Lower leg skin (tissue), 4 donors: ENCODE data around the gene MICALL2. TPM values are rescaled to one million over a fixed set of nuclear protein-coding genes. Genes with fewer than 3 reads are reported as not detected.

Experiments used
- DNase-seq, 2 donors: peaks; one replicate each; pipeline ENCODE4 v3.0.0-alpha.2; 2019; ENCODE audit warnings: low spot score in 2 of 2
- H3K4me3 ChIP-seq: fragments of 200-600 bp; sonication (generic); 2 replicates; pipeline ENCODE4 v1.5.1; 2017; ENCODE audit warnings: mild to moderate bottlenecking, low read depth; ENCODE audit not compliant: poor library complexity, severe bottlenecking
- POLR2A ChIP-seq, 2 donors: fragments of 450-650 bp; IDR thresholded peaks; one replicate each; pipeline ENCODE4 v1.6.1; 2016 to 2017; ENCODE audit warnings: antibody characterized with exemption in 2 of 2, mild to moderate bottlenecking in 1 of 2, moderate library complexity in 1 of 2
- WGBS, 2 donors: methylation state at CpG; one replicate each; pipeline ENCODE4 v1.1.5; 2018; 5-methylcytosine and 5-hydroxymethylcytosine counted together
- intact Hi-C: fragments of 100-400 bp; cut with DNase I; formaldehyde crosslinking; loops from one replicate; pipeline ENCODE4 v1.15.0; 2023; ENCODE audit warnings: low total_unique reads
- total RNA-seq, 4 donors: library from RNA; depleted of rRNA; stranded (reverse); fragments of >200 nt; gene quantifications; one replicate each; pipeline ENCODE4 v1.1.0, GENCODE V29; 2016
- TF ChIP-seq, protein P1 (sequence below), 3 donors: fragments of 450-650 bp; IDR thresholded peaks; one replicate each; pipeline ENCODE4 v1.5.1; 2016; ENCODE audit warnings: antibody characterized with exemption in 3 of 3, mild to moderate bottlenecking in 3 of 3, moderate library complexity in 2 of 3

Gene MICALL2
- total RNA-seq, 4 donors from 2014 or later: 10.4 to 17.0 (median 14.0) TPM

DNA sequence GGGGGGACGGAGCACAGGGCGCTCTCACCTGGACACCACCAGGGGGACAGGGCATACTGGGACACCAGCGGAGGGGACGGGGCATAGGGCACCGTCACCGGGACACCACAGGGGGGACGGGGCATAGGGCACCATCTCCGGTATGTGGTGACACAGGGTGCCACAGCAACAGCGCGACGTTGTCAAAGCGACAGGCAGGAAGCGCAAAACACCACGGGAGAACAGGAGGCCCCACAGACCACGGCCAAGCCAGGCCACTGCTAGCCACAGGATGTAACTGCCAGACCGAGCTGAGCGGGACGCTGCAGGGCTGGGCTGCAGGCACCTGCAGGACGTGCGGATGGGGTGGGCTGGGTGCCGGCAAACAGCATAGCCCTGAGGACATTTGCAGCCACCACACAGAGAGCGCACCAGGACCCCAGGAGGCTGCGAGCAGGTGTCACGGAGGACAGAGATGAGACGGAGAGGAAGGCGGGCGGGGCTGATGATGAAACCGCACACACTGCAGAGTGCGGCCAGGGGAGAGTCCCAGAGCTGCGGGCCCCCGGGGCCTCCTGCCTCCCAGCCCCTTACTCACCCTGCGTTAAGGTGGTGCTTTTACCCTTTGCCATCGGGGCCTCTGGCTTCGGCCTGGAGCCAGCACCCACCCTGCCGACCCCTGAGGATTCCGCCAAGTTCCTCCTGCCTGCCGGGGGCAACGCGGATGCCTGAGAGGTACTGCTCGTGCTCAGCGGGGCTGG, 17.5 kb downstream of the MICALL2 start:
- no peak for DNase-seq
- intact Hi-C loops: no loop called here
- TF ChIP-seq POLR2A (IDR thresholded peaks at IDR 0.05): no peak
- TF ChIP-seq, protein P1, sequence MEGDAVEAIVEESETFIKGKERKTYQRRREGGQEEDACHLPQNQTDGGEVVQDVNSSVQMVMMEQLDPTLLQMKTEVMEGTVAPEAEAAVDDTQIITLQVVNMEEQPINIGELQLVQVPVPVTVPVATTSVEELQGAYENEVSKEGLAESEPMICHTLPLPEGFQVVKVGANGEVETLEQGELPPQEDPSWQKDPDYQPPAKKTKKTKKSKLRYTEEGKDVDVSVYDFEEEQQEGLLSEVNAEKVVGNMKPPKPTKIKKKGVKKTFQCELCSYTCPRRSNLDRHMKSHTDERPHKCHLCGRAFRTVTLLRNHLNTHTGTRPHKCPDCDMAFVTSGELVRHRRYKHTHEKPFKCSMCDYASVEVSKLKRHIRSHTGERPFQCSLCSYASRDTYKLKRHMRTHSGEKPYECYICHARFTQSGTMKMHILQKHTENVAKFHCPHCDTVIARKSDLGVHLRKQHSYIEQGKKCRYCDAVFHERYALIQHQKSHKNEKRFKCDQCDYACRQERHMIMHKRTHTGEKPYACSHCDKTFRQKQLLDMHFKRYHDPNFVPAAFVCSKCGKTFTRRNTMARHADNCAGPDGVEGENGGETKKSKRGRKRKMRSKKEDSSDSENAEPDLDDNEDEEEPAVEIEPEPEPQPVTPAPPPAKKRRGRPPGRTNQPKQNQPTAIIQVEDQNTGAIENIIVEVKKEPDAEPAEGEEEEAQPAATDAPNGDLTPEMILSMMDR (IDR thresholded peaks at IDR 0.05): no peak
- 89 to 93% methylated on average over 40 to 41 of the region's 41 CpGs for WGBS, 2 donors
- no peak overlapping the region for H3K4me3 ChIP-seq

DNA sequence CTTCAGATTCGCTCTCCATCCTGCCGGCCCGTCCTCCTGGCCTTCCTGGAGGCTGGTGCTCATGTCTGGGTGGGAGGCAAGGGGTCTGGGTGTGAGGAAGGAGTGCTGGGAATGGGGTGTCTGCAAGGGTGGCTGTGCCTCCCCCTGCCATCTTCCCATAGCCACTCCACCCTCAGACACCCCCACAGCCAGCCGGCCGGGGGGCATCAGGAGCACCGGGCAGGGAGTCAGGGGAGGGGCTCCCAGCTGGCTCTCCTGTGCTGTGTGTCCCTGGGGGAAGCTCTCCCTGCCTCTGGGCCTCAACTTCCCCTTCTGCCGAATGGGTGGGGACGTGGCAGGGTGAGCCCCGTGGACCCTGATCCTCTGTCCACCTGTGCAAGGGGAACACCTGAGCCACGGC, 18.6 kb downstream of the MICALL2 start:
- no peak for DNase-seq
- no peak overlapping the region for H3K4me3 ChIP-seq
- intact Hi-C loops: no loop called here
- TF ChIP-seq, protein P1 (IDR thresholded peaks at IDR 0.05): no peak
- no peak for TF ChIP-seq POLR2A (IDR thresholded peaks at IDR 0.05)
- WGBS, 2 donors: 86 to 88% methylated on average over 9 to 10 of the region's 10 CpGs

DNA sequence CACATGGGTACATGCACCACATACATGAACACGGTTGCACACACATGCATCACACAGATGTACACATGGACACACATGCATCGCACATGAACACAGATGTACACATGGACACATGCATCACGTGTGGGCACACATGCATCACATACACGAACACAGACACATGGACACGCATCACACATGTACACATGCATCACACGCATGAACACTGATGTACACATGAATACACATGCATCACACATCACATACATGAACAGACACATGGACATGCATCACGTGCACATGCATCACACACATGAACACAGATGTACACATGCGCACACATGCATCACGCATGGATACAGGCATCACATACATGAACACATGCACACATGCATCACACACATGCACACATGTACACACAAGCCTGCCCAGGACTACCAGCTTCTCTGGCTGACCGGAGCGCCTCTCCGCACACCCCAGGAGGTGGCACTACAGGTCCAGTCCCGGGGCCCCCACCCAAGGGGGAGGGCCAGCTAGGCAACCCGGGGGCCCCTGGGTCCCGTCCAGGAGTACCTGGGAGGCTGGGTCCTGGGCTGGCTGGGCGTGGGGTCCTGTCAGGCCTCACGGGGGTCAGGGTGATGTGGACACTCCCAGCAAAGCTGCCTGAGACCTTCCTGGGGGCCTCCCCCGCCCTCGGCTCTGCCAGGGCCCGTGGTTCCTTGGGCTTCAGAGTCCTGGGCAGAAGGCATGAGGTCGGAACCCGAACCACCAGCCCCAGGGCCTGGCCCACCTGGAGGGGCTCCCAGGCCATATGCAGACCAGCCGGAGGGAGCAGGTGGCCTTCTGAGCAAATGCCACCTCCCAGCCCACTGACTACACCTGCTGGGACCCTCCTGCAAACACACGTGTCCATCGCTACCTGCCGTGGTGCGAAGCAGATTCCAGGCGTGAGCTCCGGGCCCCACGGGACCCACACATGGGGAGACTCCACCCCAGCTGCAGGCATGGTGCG, 19.6 kb downstream of the MICALL2 start:
- DNase-seq: no peak
- intact Hi-C loops: no loop called here
- 92 to 96% methylated on average over 24 to 30 of the region's 31 CpGs for WGBS, 2 donors
- TF ChIP-seq POLR2A (IDR thresholded peaks at IDR 0.05): no peak
- TF ChIP-seq, protein P1 (IDR thresholded peaks at IDR 0.05): no peak
- H3K4me3 ChIP-seq: no peak overlapping the region

DNA sequence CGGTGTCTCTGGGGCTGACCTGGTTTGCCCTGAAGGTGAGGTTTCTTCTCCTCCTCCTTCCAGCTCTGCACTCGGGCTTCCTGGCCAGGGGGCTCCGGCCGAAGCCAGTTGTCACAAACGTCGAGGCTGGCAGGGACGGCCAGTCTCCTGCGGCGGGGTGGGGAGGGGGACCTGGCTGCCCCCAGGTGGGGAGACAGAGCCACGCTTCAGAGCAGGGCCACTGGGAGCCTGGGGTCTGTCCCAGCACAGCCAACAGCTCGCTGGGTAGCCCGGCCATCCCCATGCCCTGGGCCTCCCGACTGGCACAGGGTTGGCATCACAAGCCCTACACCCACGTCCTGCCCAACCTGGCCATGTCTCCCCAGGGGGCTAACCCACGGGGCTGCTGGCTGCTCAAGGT, 20.4 kb downstream of the MICALL2 start:
- TF ChIP-seq, protein P1 (IDR thresholded peaks at IDR 0.05): no peak
- no peak for TF ChIP-seq POLR2A (IDR thresholded peaks at IDR 0.05)
- intact Hi-C loops: no loop called here
- 86 to 87% methylated on average over 10 to 15 of the region's 15 CpGs for WGBS, 2 donors
- no peak for DNase-seq
- no peak overlapping the region for H3K4me3 ChIP-seq

DNA sequence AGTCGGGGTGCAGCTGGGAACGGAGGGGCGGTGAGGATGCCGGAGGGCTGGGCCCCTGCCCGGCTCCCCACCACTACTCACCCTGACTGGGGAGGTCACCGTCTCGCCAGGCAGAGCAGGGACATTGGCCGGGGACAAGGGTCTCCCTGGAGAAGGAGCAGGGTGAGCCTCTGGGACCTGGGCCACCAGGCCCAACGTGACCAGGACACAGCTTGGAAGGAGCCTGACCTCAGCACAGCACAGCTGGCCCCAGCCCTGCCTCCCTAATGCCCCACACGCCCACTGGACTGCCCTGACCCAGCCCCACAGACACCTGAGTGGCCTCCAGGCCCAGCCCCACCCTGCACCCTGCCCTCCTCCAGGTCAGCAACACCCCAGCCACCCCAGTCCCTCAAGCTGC, 21.1 kb downstream of the MICALL2 start:
- DNase-seq: no peak
- intact Hi-C loops: no loop called here
- 89 to 95% methylated on average over 9 of the region's 10 CpGs for WGBS, 2 donors

More for the DNA sequence above, 21.1 kb downstream of the MICALL2 start:
- TF ChIP-seq POLR2A (IDR thresholded peaks at IDR 0.05): no peak
- TF ChIP-seq, protein P1 (IDR thresholded peaks at IDR 0.05): no peak
- no peak overlapping the region for H3K4me3 ChIP-seq
